ENCODE results near the gene PON3. TPM values are rescaled to one million over a fixed set of nuclear protein-coding genes. Genes with fewer than 3 reads are reported as not detected.

PON3 gene
- total RNA-seq, 1 donor from 2014 or later = 36.4 TPM

DNA sequence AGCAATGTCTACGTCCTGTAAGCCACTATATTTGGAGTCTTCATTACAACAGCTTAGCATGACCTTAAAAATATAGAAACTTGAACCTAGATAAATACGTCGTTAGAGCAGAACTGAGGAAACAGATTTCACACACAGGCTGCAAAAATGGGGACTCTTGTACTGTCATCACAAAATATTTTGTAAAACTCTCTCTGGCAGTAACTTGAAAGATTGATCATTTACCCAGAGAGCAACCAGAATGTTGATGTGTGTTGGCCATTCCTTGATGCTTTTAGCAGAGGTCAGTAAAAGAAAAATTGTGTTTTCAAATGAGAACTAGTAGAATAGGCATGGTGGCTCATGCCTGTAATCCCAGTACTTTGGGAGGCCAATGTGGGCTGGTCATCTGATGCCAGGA, 57.3 kb downstream of the PON3 start:
- DNase-seq = no peak
- H3K36me3 ChIP-seq = no peaks in the 10 kb centered on the region
- ATAC-seq = no peak
- H3K9me3 ChIP-seq = no peaks in the 10 kb centered on the region
- intact Hi-C loops (cut with DNase I) = no loop called here
- H3K27me3 ChIP-seq = no peaks in the 10 kb centered on the region
- TF ChIP-seq, protein P1, sequence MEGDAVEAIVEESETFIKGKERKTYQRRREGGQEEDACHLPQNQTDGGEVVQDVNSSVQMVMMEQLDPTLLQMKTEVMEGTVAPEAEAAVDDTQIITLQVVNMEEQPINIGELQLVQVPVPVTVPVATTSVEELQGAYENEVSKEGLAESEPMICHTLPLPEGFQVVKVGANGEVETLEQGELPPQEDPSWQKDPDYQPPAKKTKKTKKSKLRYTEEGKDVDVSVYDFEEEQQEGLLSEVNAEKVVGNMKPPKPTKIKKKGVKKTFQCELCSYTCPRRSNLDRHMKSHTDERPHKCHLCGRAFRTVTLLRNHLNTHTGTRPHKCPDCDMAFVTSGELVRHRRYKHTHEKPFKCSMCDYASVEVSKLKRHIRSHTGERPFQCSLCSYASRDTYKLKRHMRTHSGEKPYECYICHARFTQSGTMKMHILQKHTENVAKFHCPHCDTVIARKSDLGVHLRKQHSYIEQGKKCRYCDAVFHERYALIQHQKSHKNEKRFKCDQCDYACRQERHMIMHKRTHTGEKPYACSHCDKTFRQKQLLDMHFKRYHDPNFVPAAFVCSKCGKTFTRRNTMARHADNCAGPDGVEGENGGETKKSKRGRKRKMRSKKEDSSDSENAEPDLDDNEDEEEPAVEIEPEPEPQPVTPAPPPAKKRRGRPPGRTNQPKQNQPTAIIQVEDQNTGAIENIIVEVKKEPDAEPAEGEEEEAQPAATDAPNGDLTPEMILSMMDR (IDR thresholded peaks at IDR 0.05) = no peak
- no peak overlapping the region for H3K4me3 ChIP-seq
- H3K27ac ChIP-seq = no peak overlapping the region
- no peaks in the 10 kb centered on the region for H3K4me1 ChIP-seq

DNA sequence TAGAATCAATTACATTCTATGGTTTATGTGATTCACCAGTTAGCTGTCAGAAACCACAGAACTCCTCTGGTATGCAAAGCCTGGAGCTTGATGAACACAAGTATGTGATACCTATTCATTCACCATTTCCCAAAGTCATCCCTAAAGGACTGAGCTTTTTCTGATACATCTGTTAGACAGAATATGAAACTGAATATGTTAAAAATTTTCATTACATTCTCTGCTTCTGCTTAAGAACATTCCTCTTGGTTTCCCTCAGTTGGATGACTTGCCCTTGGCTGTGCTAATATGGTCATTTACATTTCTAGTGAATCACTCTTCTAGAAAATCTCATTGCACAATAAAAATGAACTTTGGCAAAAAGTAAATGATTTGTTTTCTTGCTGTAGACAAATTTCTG, 61.1 kb downstream of the PON3 start:
- TF ChIP-seq, protein P1 (IDR thresholded peaks at IDR 0.05) = no peak
- no peaks in the 10 kb centered on the region for H3K36me3 ChIP-seq
- H3K4me3 ChIP-seq = no peak overlapping the region
- H3K27me3 ChIP-seq = no peaks in the 10 kb centered on the region
- H3K9me3 ChIP-seq = no peaks in the 10 kb centered on the region
- intact Hi-C loops (cut with DNase I) = no loop called here
- DNase-seq = no peak
- no peak for ATAC-seq
- H3K27ac ChIP-seq = no peak overlapping the region
- H3K4me1 ChIP-seq = no peaks in the 10 kb centered on the region

DNA sequence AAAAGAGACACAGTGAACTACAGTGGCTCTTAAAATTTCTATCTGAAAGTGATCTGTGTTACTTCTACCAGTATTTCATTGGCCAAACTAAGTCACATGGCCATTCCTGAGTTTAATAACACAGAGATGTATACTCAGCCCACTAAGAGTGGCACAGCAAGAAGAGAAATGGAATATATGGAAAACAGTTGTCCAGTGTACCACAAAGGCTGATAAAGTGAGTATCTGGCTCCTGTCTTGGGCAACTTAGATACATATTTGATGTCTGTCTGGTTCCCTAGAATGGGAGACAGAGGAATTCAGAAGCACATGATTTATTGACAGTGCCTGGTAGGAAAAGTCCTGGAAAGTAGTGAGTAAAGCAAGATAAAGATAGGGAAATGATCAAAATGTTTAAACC, 61.7 kb downstream of the PON3 start:
- Histone ChIP-seq H3K4me1 (no peaks in the 10 kb centered on the region), H3K27me3 (no peaks in the 10 kb centered on the region), H3K9me3 (no peaks in the 10 kb centered on the region), H3K27ac (no peak overlapping the region), H3K36me3 (no peaks in the 10 kb centered on the region), H3K4me3 (no peak overlapping the region)
- no peak for ATAC-seq
- TF ChIP-seq, protein P1 (IDR thresholded peaks at IDR 0.05) = no peak
- intact Hi-C loops (cut with DNase I) = no loop called here
- no peak for DNase-seq

DNA sequence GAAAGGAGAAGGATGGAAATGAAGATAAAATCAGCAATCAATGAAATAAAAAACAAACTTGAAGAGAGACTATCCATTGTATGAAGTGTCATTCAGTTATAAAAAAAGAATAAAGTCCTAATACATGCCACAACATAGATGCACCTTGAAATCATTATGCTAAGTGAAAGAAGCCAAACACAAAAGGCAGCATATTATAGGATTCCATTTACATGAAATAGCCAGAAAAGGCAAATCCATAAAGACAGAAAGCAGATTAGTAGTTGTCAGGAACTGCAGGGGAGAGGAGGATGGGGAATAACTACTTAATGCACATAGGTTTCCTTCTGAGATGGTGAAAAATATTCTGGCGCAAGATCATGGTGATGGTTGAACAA, 65.2 kb downstream of the PON3 start:
- H3K27me3 ChIP-seq = no peaks in the 10 kb centered on the region
- no peaks in the 10 kb centered on the region for H3K36me3 ChIP-seq
- TF ChIP-seq, protein P1 (IDR thresholded peaks at IDR 0.05) = no peak
- DNase-seq (no peak), ATAC-seq (no peak)
- intact Hi-C loops (cut with DNase I) = no loop called here
- no peaks in the 10 kb centered on the region for H3K4me1 ChIP-seq
- H3K9me3 ChIP-seq = no peaks in the 10 kb centered on the region
- H3K27ac ChIP-seq = no peak overlapping the region
- H3K4me3 ChIP-seq = peak overlapping the region; percentile 42

DNA sequence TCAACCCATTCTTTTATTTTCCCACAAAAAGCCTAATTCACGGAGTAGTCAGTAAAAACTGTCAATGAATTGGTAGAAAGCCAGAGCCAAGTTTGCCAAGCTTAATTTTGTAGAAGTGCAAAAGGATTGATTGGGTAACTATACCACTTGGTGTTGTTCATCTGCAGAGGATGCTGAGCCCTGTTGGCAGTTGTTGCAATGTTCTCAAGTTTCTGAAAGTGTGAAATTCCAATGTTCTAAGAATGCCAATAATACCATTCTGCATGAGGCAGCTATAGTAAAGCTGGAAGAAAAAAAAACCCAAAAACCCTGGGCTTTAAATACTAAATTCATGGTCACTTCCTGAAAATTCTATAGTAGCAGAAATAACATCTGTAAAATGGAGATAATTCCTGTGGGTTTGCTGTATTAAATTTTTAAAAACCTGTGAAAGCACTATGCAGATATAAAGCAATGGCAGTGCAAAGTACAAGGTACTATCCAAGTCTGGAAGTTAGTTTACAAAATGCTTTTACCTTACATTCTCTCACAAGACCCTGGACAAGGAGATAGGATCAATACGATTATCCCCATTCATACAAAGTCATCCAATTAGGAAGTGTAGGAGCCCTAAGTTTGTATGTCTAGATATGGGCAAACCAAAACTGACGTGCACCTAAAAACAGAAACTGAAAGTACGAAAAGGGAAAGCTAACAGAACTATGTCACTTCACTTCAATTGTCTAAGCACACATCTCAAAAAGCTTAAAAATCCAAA, 65.8 kb downstream of the PON3 start:
- intact Hi-C loops (cut with DNase I) = no loop called here
- H3K27me3 ChIP-seq = no peaks in the 10 kb centered on the region
- H3K4me1 ChIP-seq = no peaks in the 10 kb centered on the region
- H3K36me3 ChIP-seq = no peaks in the 10 kb centered on the region
- H3K27ac ChIP-seq = no peak overlapping the region
- peak; percentile 49 for ATAC-seq
- H3K4me3 ChIP-seq = peak overlapping the region; percentile 42
- TF ChIP-seq, protein P1 (IDR thresholded peaks at IDR 0.05) = no peak
- DNase-seq = no peak
- H3K9me3 ChIP-seq = no peaks in the 10 kb centered on the region

DNA sequence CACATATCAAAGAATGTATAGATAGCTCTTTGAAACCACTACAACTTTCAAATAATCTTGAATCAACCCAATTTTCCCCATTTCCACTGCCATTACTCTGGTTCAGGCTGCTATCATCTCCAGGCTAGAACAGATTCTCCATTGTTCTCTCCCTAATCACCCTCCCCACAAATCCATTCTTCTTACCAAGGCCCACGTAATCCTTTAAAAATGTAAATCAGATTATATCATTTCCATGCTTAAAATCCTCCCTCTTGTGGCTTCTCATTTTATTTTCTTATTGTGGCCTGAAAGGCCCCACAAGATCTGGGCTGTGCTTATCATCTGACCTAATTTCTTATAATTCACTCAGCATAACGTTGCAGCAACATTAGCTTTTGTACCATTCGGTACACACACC, 68.8 kb downstream of the PON3 start:
- peaks cover 6% of the 10 kb centered on the region for H3K27me3 ChIP-seq
- no peaks in the 10 kb centered on the region for H3K36me3 ChIP-seq
- intact Hi-C loops (cut with DNase I) = no loop called here
- no peaks in the 10 kb centered on the region for H3K4me1 ChIP-seq
- no peak overlapping the region for H3K4me3 ChIP-seq
- TF ChIP-seq, protein P1 (IDR thresholded peaks at IDR 0.05) = no peak
- no peak overlapping the region for H3K27ac ChIP-seq
- ATAC-seq (no peak), DNase-seq (no peak)
- no peaks in the 10 kb centered on the region for H3K9me3 ChIP-seq
